ENCODE data around the gene SNED1. TPM values are rescaled to one million over a fixed set of nuclear protein-coding genes. Genes with fewer than 3 reads are reported as not detected.

Gene SNED1
- total RNA-seq, 1 donor from 2014 or later, result 19.4 TPM

DNA sequence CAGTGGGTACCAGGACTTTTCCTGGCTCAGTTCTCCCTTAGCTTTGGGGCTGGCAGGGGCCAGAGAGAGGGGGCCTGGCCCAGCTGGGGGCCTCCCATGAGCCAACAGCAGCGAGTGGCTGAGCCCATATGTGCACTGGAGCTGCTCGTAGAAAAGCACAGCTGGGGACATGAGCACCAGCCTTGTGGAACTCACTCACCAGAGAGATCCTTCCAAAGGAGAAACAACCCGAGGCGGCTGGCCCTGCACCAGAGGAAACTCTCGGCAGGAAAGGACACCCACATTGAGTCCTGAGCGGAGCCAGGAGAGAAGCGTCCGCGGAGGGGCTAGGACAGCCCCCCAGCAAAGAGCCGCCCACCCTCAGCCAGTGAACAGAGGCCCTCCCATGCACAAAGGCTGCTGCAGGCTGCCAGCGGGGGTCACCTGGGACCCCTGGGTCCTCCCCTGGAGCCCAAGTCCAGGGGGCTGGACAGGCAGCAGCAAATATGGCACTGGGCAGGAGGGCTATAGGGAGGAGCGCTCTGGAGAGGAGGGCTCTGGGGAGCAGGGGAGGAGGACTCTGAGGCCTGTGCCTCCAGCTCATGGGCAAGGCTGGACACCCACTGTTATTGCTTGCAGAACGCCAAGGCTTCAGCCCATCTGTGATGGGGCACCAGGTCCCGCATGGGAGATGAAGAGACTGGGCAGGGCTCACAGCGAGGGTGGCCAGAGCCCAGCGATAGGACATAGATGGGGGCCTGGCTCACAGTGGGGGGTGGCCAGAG, 42.1 kb upstream of the SNED1 start:
- H3K27ac Mint-ChIP-seq (ENCODE audit: unreplicated experiment), result no peak overlapping the region
- DNase-seq (ENCODE audit: extremely low spot score, unreplicated experiment), result peak; percentile 80
- H3K4me1 Mint-ChIP-seq (ENCODE audit: unreplicated experiment), result peaks cover 14% of the 10 kb centered on the region
- H3K36me3 Mint-ChIP-seq (ENCODE audit: unreplicated experiment), result no peaks in the 10 kb centered on the region
- H3K9me3 Mint-ChIP-seq (ENCODE audit: unreplicated experiment), result no peaks in the 10 kb centered on the region
- peaks cover 26% of the 10 kb centered on the region for H3K27me3 Mint-ChIP-seq (ENCODE audit: unreplicated experiment)
- TF ChIP-seq, protein P1, sequence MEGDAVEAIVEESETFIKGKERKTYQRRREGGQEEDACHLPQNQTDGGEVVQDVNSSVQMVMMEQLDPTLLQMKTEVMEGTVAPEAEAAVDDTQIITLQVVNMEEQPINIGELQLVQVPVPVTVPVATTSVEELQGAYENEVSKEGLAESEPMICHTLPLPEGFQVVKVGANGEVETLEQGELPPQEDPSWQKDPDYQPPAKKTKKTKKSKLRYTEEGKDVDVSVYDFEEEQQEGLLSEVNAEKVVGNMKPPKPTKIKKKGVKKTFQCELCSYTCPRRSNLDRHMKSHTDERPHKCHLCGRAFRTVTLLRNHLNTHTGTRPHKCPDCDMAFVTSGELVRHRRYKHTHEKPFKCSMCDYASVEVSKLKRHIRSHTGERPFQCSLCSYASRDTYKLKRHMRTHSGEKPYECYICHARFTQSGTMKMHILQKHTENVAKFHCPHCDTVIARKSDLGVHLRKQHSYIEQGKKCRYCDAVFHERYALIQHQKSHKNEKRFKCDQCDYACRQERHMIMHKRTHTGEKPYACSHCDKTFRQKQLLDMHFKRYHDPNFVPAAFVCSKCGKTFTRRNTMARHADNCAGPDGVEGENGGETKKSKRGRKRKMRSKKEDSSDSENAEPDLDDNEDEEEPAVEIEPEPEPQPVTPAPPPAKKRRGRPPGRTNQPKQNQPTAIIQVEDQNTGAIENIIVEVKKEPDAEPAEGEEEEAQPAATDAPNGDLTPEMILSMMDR (IDR thresholded peaks at IDR 0.05), result no peak
- no peak overlapping the region for H3K4me3 Mint-ChIP-seq (ENCODE audit: unreplicated experiment)

DNA sequence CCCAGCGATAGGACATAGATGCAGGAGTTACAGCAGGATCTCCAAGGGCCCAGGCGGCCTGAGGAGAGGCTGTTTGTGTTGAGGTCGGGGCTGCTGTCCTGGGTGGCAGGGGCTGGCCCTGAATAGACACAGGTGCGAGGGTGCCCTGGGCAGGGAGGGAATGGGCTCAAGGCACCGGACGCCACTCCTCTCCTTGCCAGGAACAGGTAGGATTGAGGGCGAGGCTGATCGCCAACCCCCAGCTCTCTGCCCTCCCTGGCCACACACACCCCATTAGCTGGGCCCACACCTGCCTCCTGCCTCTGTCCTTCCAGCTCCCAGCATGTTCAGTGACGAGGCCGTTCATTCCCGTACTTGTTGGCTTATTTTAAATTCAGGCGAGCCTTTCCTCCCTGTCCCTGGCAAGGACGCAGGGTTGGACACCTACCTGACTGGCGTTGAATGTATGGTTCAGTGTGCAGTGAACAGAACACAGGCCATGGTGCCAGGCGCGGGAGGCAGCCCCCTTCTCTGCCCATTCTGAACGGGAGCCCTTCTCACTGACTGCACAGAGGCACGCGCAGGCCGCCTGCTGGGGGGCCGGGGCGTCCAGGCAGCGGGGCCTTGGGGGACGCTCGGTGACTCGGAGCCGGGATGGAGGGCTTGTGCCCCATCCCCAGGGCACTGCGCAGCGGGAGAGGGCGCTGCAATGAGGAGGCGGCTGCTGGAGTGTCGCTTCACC, 41.3 kb upstream of the SNED1 start:
- no peak for DNase-seq (ENCODE audit: extremely low spot score, unreplicated experiment)
- Mint-ChIP-seq H3K4me1 (ENCODE audit: unreplicated experiment) (peaks cover 14% of the 10 kb centered on the region), H3K4me3 (ENCODE audit: unreplicated experiment) (no peak overlapping the region), H3K27me3 (ENCODE audit: unreplicated experiment) (peaks cover 26% of the 10 kb centered on the region), H3K9me3 (ENCODE audit: unreplicated experiment) (no peaks in the 10 kb centered on the region), H3K36me3 (ENCODE audit: unreplicated experiment) (no peaks in the 10 kb centered on the region), H3K27ac (ENCODE audit: unreplicated experiment) (no peak overlapping the region)
- TF ChIP-seq, protein P1 (IDR thresholded peaks at IDR 0.05), result no peak

DNA sequence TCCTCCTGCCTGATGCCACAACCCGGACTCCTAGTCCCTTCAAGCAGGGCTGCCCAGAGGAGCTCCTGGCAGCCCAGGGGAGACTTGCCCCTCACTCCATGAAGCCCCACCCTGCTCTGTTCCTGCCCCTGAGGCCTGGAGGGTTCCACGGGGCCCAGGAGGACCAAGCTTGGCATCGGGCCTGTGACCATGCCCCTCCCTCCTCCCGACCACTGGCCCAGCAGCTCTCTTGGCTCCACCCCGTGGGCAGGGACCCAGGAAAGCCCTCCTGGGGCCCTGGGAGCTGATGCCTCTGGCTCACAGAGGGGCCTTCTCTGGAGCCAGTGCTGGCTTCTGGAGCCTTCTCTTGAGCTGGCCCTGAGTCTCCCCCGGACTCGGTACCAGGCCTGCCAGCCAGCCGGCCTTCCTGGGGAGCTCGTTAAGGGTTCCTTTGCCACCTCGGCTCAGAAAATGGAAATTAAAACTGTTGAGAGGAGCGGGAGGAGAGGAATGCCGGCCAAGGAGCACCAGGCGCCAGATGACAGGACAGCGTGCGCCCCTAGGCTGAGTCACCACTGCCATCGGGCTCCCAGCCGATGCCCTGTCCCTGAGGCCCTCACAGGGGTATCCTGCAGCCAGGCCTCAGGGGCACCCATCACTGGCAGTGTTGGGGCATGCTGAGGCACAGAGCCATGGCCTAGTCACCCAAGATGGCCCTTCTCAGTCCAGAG, 40.6 kb upstream of the SNED1 start:
- peak; percentile 79 for DNase-seq (ENCODE audit: extremely low spot score, unreplicated experiment)
- Mint-ChIP-seq H3K4me3 (ENCODE audit: unreplicated experiment) (no peak overlapping the region), H3K9me3 (ENCODE audit: unreplicated experiment) (no peaks in the 10 kb centered on the region), H3K27me3 (ENCODE audit: unreplicated experiment) (peaks cover 26% of the 10 kb centered on the region), H3K27ac (ENCODE audit: unreplicated experiment) (no peak overlapping the region), H3K36me3 (ENCODE audit: unreplicated experiment) (no peaks in the 10 kb centered on the region), H3K4me1 (ENCODE audit: unreplicated experiment) (peaks cover 20% of the 10 kb centered on the region)
- TF ChIP-seq, protein P1 (IDR thresholded peaks at IDR 0.05), result no peak

DNA sequence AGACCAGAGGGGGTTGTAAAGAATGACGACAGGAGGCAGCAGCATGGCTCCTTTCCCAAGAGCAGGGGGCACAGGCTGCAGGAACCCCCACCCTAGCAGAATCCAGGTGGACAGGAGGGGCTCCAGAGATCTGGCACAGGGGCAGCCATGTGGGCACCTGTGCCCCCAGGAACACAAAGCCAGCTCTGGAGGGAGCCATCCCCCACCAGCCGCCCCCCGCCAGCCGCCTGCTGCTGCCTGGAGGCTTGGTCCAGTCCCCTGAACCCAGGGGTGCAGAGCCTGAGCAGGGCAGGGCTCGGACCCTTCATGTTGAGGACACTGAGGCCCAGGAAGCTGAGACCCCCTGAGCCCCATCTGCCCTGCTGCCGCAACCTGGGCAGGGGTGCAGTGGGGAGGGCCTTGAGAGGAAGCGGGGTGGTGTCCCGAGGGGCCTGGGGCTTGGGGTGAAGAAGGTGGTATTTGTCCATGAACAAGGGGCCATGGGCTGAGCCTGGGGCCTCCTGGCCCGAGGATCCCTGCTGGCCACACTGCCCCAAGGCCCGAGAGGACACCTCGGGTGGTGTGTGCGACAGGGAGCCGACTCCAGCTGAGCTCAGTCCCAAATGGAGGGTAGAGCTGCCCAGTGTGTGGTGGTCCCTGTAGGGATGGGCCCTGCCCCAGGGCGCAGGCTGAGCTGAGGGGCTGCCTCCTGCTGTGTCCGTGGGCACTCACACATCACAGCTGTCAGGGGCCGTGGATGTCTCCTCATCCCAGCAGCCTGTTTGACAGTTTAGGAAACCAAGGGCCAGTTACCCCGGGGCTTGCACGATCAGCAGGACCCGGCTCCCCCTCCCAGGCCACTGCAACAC, 39.8 kb upstream of the SNED1 start:
- Mint-ChIP-seq H3K4me1 (ENCODE audit: unreplicated experiment) (peaks cover 20% of the 10 kb centered on the region), H3K4me3 (ENCODE audit: unreplicated experiment) (no peak overlapping the region), H3K36me3 (ENCODE audit: unreplicated experiment) (no peaks in the 10 kb centered on the region), H3K27me3 (ENCODE audit: unreplicated experiment) (peaks cover 23% of the 10 kb centered on the region), H3K9me3 (ENCODE audit: unreplicated experiment) (no peaks in the 10 kb centered on the region), H3K27ac (ENCODE audit: unreplicated experiment) (no peak overlapping the region)
- TF ChIP-seq, protein P1 (IDR thresholded peaks at IDR 0.05), result no peak
- peak; percentile 80 for DNase-seq (ENCODE audit: extremely low spot score, unreplicated experiment)

Measured in osteocyte (in vitro differentiated cells).